ENCODE results near the gene MAP3K5.

- TF ChIP-seq, protein P1, sequence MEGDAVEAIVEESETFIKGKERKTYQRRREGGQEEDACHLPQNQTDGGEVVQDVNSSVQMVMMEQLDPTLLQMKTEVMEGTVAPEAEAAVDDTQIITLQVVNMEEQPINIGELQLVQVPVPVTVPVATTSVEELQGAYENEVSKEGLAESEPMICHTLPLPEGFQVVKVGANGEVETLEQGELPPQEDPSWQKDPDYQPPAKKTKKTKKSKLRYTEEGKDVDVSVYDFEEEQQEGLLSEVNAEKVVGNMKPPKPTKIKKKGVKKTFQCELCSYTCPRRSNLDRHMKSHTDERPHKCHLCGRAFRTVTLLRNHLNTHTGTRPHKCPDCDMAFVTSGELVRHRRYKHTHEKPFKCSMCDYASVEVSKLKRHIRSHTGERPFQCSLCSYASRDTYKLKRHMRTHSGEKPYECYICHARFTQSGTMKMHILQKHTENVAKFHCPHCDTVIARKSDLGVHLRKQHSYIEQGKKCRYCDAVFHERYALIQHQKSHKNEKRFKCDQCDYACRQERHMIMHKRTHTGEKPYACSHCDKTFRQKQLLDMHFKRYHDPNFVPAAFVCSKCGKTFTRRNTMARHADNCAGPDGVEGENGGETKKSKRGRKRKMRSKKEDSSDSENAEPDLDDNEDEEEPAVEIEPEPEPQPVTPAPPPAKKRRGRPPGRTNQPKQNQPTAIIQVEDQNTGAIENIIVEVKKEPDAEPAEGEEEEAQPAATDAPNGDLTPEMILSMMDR (conservative IDR thresholded peaks at IDR 0.05 in 1 of 2, IDR thresholded peaks at IDR 0.05 in 1 of 2; ENCODE audit: low read depth in 1 of 2, low read length in 2 of 2) = no peak
- TF ChIP-seq EZH2 (IDR thresholded peaks at IDR 0.05; ENCODE audit: low read length, missing control alignments) = no peak
These were observed 47.4 kb downstream of the MAP3K5 start for GRCh38 chr6:136744889-136745288.
